CD14-positive monocyte (primary cell): ENCODE measurements around the gene SLC16A7. TPM values are rescaled to one million over a fixed set of nuclear protein-coding genes. Genes with fewer than 3 reads are reported as not detected.

Experiments used
- DNase-seq, 3 donors: peaks; one replicate each; pipeline ENCODE4 v3.0.0-alpha.2; 2011 to 2022
- H2AFZ ChIP-seq: 2 replicates; pipeline ENCODE4 v1.6.0; 2012; ENCODE audit warnings: mild to moderate bottlenecking, low read depth, low read length, inconsistent platforms; ENCODE audit not compliant: insufficient read depth, poor library complexity, severe bottlenecking
- H3K27ac ChIP-seq, 2 donors: 1 replicate in 1 of 2; 2 replicates in 1 of 2; pipeline ENCODE4 v1.5.1; 2012 to 2013; ENCODE audit warnings: low read length in 2 of 2, control low read depth in 1 of 2, inconsistent platforms in 1 of 2, low read depth in 1 of 2, mild to moderate bottlenecking in 1 of 2
- H3K27me3 ChIP-seq, 2 donors: one replicate each; pipeline versions ENCODE4 v1.6.0 to v1.6.1; 2011 to 2013; ENCODE audit warnings: low read length in 2 of 2; ENCODE audit not compliant: control insufficient read depth in 2 of 2, insufficient read depth in 2 of 2
- H3K36me3 ChIP-seq, 2 donors: replicated peaks in 1 of 2; 1 replicate in 1 of 2; 2 replicates in 1 of 2; pipeline versions ENCODE4 v1.5.1 to v1.6.1; 2012 to 2013; ENCODE audit warnings: low read length in 2 of 2, control low read depth in 1 of 2, inconsistent platforms in 1 of 2, mild to moderate bottlenecking in 1 of 2; ENCODE audit not compliant: insufficient read depth in 2 of 2, control insufficient read depth in 1 of 2
- H3K4me1 ChIP-seq, 2 donors: 1 replicate in 1 of 2; 2 replicates in 1 of 2; pipeline versions ENCODE4 v1.5.1 to v1.6.1; 2012 to 2013; ENCODE audit warnings: low read length in 2 of 2, control low read depth in 1 of 2, inconsistent platforms in 1 of 2, mild to moderate bottlenecking in 1 of 2, moderate library complexity in 1 of 2; ENCODE audit not compliant: insufficient read depth in 2 of 2, control insufficient read depth in 1 of 2
- H3K4me2 ChIP-seq: replicated peaks from 2 replicates; pipeline ENCODE3; 2012; ENCODE audit warnings: low read length, moderate library complexity, mild to moderate bottlenecking; ENCODE audit not compliant: poor library complexity, severe bottlenecking; ENCODE audit errors: extremely low read depth
- H3K4me3 ChIP-seq, 3 experiments: fragments of 200-600 bp in 1 of 3; sonication (generic) in 1 of 3; replicated peaks in 1 of 3; 1 replicate in 2 of 3; 2 replicates in 1 of 3; pipeline ENCODE4 v1.5.1; 2011 to 2013; ENCODE audit warnings: low read length in 3 of 3, mild to moderate bottlenecking in 3 of 3, control low read depth in 2 of 3, low read depth in 2 of 3, inconsistent platforms in 1 of 3, moderate library complexity in 1 of 3
- H3K79me2 ChIP-seq: 2 replicates; pipeline ENCODE4 v1.6.0; 2012; ENCODE audit warnings: mild to moderate bottlenecking, control low read depth, inconsistent platforms, low read length, moderate library complexity; ENCODE audit not compliant: insufficient read depth
- H3K9ac ChIP-seq: 2 replicates; pipeline ENCODE4 v1.6.0; 2017; ENCODE audit warnings: low read length, mild to moderate bottlenecking; ENCODE audit not compliant: insufficient read depth, poor library complexity, severe bottlenecking
- H3K9me3 ChIP-seq, 2 donors: replicated peaks in 1 of 2; 1 replicate in 1 of 2; 2 replicates in 1 of 2; pipeline versions ENCODE4 v1.5.1 to v1.6.1; 2012 to 2013; ENCODE audit warnings: low read length in 2 of 2, control low read depth in 1 of 2; ENCODE audit not compliant: control insufficient read depth in 1 of 2, insufficient read depth in 1 of 2
- H4K20me1 ChIP-seq: 2 replicates; pipeline ENCODE4 v1.6.0; 2012; ENCODE audit warnings: mild to moderate bottlenecking, low read length, control low read depth, moderate library complexity; ENCODE audit not compliant: insufficient read depth
- H3K27ac Mint-ChIP-seq, 7 donors: one replicate each; pipeline ENCODE4 v1.8.0; 2020; ENCODE audit warnings: mild to moderate bottlenecking in 7 of 7, mixed read lengths in 7 of 7, moderate library complexity in 6 of 7, inconsistent platforms in 2 of 7
- H3K27me3 Mint-ChIP-seq, 3 donors: one replicate each; pipeline ENCODE4 v1.8.0; 2021 to 2022; ENCODE audit warnings: low read depth in 3 of 3, mild to moderate bottlenecking in 3 of 3, mixed read lengths in 3 of 3, moderate library complexity in 3 of 3, inconsistent platforms in 1 of 3
- H3K36me3 Mint-ChIP-seq, 2 donors: one replicate each; pipeline ENCODE4 v1.8.0; 2020; ENCODE audit warnings: mixed read lengths in 2 of 2, inconsistent platforms in 1 of 2, mild to moderate bottlenecking in 1 of 2
- H3K4me1 Mint-ChIP-seq: one replicate; pipeline ENCODE4 v1.8.0; 2020; ENCODE audit warnings: mild to moderate bottlenecking, mixed read lengths
- H3K4me3 Mint-ChIP-seq, 2 donors: one replicate each; pipeline ENCODE4 v1.8.0; 2020; ENCODE audit warnings: mild to moderate bottlenecking in 2 of 2, mixed read lengths in 2 of 2, moderate library complexity in 1 of 2
- H3K9me3 Mint-ChIP-seq, 7 donors: one replicate each; pipeline ENCODE4 v1.8.0; 2020 to 2022; ENCODE audit warnings: mixed read lengths in 7 of 7, mild to moderate bottlenecking in 6 of 7, moderate library complexity in 6 of 7, inconsistent platforms in 2 of 7
- CTCF ChIP-seq: fragments of 200-600 bp; IDR thresholded peaks from one replicate; pipeline ENCODE4 v1.8.0; 2022; ENCODE audit warnings: antibody characterized with exemption, mild to moderate bottlenecking
- WGBS: methylation state at CpG from one replicate; pipeline ENCODE4 v1.1.5; 2013; ENCODE audit warnings: missing lambda C conversion rate; ENCODE audit not compliant: insufficient coverage; 5-methylcytosine and 5-hydroxymethylcytosine counted together
- intact Hi-C, 2 donors: fragments of 100-400 bp; cut with micrococcal nuclease; formaldehyde crosslinking; loops; one replicate each; pipeline versions ENCODE4 v1.15.0 to v1.15.1; 2023
- polyA plus RNA-seq, 3 donors: library from polyadenylated mRNA; depleted of rRNA in 1 of 3; unstranded in 2 of 3; stranded (reverse) in 1 of 3; fragments of 300-500 nt in 2 of 3; fragments of >200 nt in 1 of 3; fragmentation: Illumina TruSeq in 2 of 3; gene quantifications; 1 replicate in 2 of 3; 2 replicates in 1 of 3; pipeline ENCODE4 v1.2.3, GENCODE V29; 2012 to 2021

Gene SLC16A7
- polyA plus RNA-seq, 3 donors: 6.9 to 16.9 (median 11.8) TPM

DNA sequence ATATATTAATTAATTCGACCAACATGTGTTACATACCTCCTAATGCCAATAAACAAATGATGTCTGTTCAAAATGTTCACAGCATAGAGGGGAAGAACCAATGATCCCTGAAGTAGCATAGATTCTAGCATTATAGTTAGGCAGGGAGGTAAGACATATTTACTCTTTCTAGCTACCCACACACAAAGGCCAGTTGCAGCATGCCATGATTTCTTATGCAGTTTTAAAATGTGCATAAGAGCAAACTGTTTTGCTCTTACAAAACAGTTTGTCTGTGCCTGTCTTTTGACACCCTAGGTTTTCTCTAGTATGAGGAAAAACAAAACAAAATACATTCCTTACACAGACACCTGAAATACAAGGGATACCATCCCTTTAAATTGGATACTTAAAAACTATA, 61.9 kb downstream of the SLC16A7 start:
- WGBS: no CpG with 5 or more reads among the region's 1 CpG

DNA sequence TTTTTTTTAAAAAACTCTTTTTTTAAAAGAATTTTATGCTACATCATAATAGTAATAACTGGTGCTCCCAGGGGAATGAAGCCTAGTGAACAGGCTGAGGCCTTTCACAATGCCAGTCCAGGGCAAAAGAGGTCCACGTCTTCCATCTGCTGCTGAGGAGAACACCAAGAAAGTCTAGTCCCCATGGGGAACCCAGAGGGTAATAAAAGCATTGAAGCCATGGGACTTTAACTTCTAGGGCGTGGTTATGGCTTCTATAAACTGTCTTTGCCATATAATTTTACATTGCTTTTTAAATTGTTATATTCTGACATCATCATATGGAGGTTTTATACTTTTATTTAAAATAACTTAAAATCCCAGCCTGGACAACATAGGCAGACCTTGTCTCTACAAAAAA, 64.3 kb downstream of the SLC16A7 start:
- Histone ChIP-seq H4K20me1 (no peaks in the 10 kb centered on the region), H3K27ac (no peak overlapping the region), H3K27me3 (no peaks in the 10 kb centered on the region), H3K36me3 (peaks cover 0 to 4% of the 10 kb centered on the region in 2 donors), H3K4me1 (no peaks in the 10 kb centered on the region), H2AFZ (no peak overlapping the region), H3K9me3 (no peaks in the 10 kb centered on the region), H3K4me2 (no peak overlapping the region), H3K79me2 (no peaks in the 10 kb centered on the region), H3K9ac (no peak overlapping the region), H3K4me3 (no peak overlapping the region)
- H3K9me3 Mint-ChIP-seq: no peaks in the 10 kb centered on the region
- no peaks in the 10 kb centered on the region for H3K4me1 Mint-ChIP-seq
- WGBS: 100% methylated on average over 1 of the region's 2 CpGs
- TF ChIP-seq CTCF: no peak
- intact Hi-C loops: no loop called here
- no peaks in the 10 kb centered on the region for H3K27me3 Mint-ChIP-seq
- H3K36me3 Mint-ChIP-seq: peaks cover 0 to 10% of the 10 kb centered on the region in 2 donors
- no peak overlapping the region for H3K27ac Mint-ChIP-seq
- DNase-seq: no peak
- H3K4me3 Mint-ChIP-seq: no peak overlapping the region

More for the DNA sequence above, 61.9 kb downstream of the SLC16A7 start:
- no peak for DNase-seq
- no peak overlapping the region for H2AFZ ChIP-seq
- no peak overlapping the region for H3K4me3 Mint-ChIP-seq
- H3K4me2 ChIP-seq: no peak overlapping the region
- TF ChIP-seq CTCF: no peak
- H3K36me3 Mint-ChIP-seq: peaks cover 0 to 7% of the 10 kb centered on the region in 2 donors
- H3K79me2 ChIP-seq: no peaks in the 10 kb centered on the region
- H3K9me3 ChIP-seq: no peaks in the 10 kb centered on the region
- no peak overlapping the region for H3K27ac ChIP-seq
- no peaks in the 10 kb centered on the region for H3K27me3 Mint-ChIP-seq
- H3K27me3 ChIP-seq: no peaks in the 10 kb centered on the region
- peaks cover 0 to 4% of the 10 kb centered on the region in 2 donors for H3K36me3 ChIP-seq
- no peaks in the 10 kb centered on the region for H3K4me1 ChIP-seq
- intact Hi-C loops: no loop called here
- H4K20me1 ChIP-seq: no peaks in the 10 kb centered on the region
- no peak overlapping the region for H3K4me3 ChIP-seq
- H3K9ac ChIP-seq: no peak overlapping the region
- no peak overlapping the region for H3K27ac Mint-ChIP-seq
- H3K4me1 Mint-ChIP-seq: no peaks in the 10 kb centered on the region
- H3K9me3 Mint-ChIP-seq: no peaks in the 10 kb centered on the region
